SK-N-SH (cell line): Measurements from ENCODE around the gene SLC8A1. TPM values are rescaled to one million over a fixed set of nuclear protein-coding genes. Genes with fewer than 3 reads are reported as not detected.

Experiments
- CTCF ChIA-PET: fragments of 300-600, 350-600 bp; formaldehyde crosslinking; extraction: SDS; loops from one replicate; lab custom pipeline; 2021; lab: Yijun Ruan, JAX
- POLR2A ChIA-PET: fragments of 350-600 bp; sonication (Branson Sonifier 250); formaldehyde crosslinking; extraction: SDS; loops from one replicate; lab custom pipeline; 2020; ENCODE audit warnings: antibody characterized with exemption, inconsistent platforms; lab: Yijun Ruan, JAX
- DNase-seq: peaks from one replicate; pipeline ENCODE4 v3.0.0; 2012
- H2AFZ ChIP-seq: fragments of 200-600 bp; sonication (generic); 2 replicates; pipeline ENCODE4 v1.8.1; 2016; ENCODE audit warnings: antibody characterized with exemption, mild to moderate bottlenecking, low read depth
- H3F3A ChIP-seq: fragments of 200-600 bp; sonication (generic); replicated peaks from 2 replicates; pipeline ENCODE3; 2016; ENCODE audit warnings: antibody characterized with exemption, mild to moderate bottlenecking; ENCODE audit not compliant: insufficient read depth
- H3K27ac ChIP-seq, 2 experiments: fragments of 200-500 bp in 1 of 2; fragments of 200-600 bp in 1 of 2; sonication (Bioruptor generic) in 1 of 2; sonication (generic), shearing (Covaris generic) in 1 of 2; 2 replicates each; pipeline versions ENCODE4 v1.5.1 to v1.6.1; 2014 to 2016; ENCODE audit warnings: low read depth in 2 of 2, inconsistent platforms in 1 of 2, low read length in 1 of 2, mild to moderate bottlenecking in 1 of 2, mixed read lengths in 1 of 2
- H3K27me3 ChIP-seq: fragments of 200-600 bp; sonication (generic), shearing (Covaris generic); 2 replicates; pipeline ENCODE4 v1.6.1; 2016; ENCODE audit warnings: mixed run types; ENCODE audit not compliant: insufficient read depth
- H3K36me3 ChIP-seq, 2 experiments: fragments of 200-500 bp in 1 of 2; fragments of 200-600 bp in 1 of 2; sonication (Bioruptor generic) in 1 of 2; sonication (generic) in 1 of 2; replicated peaks in 1 of 2; 2 replicates each; pipeline versions ENCODE3 to v1.5.1; 2014 to 2016; ENCODE audit warnings: low read length in 1 of 2, mild to moderate bottlenecking in 1 of 2; ENCODE audit not compliant: insufficient read depth in 2 of 2, control insufficient read depth in 1 of 2
- H3K4me1 ChIP-seq, 2 experiments: fragments of 200-500 bp in 1 of 2; fragments of 200-600 bp in 1 of 2; sonication (Bioruptor generic) in 1 of 2; sonication (generic), shearing (Covaris generic) in 1 of 2; 2 replicates each; pipeline versions ENCODE4 v1.5.1 to v1.6.1; 2014 to 2016; ENCODE audit warnings: low read depth in 1 of 2, low read length in 1 of 2, mixed run types in 1 of 2; ENCODE audit not compliant: insufficient read depth in 2 of 2, control insufficient read depth in 1 of 2
- H3K4me2 ChIP-seq: fragments of 200-600 bp; sonication (generic), shearing (Covaris generic); 2 replicates; pipeline ENCODE4 v1.6.1; 2017; ENCODE audit warnings: mixed run types
- H3K4me3 ChIP-seq, 2 experiments: fragments of 200-500 bp in 1 of 2; fragments of 200-600 bp in 1 of 2; sonication (Bioruptor generic) in 1 of 2; sonication (generic), shearing (Covaris generic) in 1 of 2; 2 replicates each; pipeline versions ENCODE4 v1.5.1 to v1.8.1; 2014 to 2016; ENCODE audit warnings: low read depth in 2 of 2, inconsistent platforms in 1 of 2, low read length in 1 of 2, mild to moderate bottlenecking in 1 of 2, mixed read lengths in 1 of 2, moderate library complexity in 1 of 2
- H3K79me2 ChIP-seq: fragments of 200-600 bp; sonication (generic); 2 replicates; pipeline ENCODE4 v1.8.1; 2017; ENCODE audit warnings: mild to moderate bottlenecking; ENCODE audit not compliant: insufficient read depth
- H3K9ac ChIP-seq: fragments of 200-600 bp; sonication (generic); 2 replicates; pipeline ENCODE4 v1.6.1; 2017; ENCODE audit warnings: mixed run types
- H3K9me2 ChIP-seq: fragments of 200-600 bp; sonication (generic); 2 replicates; pipeline ENCODE4 v1.6.1; 2017; ENCODE audit warnings: mixed run types
- H3K9me3 ChIP-seq: fragments of 200-600 bp; sonication (generic); 2 replicates; pipeline ENCODE4 v1.6.1; 2017; ENCODE audit warnings: mixed run types, mild to moderate bottlenecking, moderate library complexity
- H4K20me1 ChIP-seq: fragments of 200-600 bp; sonication (generic); 2 replicates; pipeline ENCODE4 v1.6.1; 2017; ENCODE audit warnings: mild to moderate bottlenecking, mixed run types; ENCODE audit not compliant: insufficient read depth
- ELF1 ChIP-seq: IDR thresholded peaks from 2 replicates; pipeline ENCODE4 v1.4.0; 2012
- EP300 ChIP-seq, 2 experiments: IDR thresholded peaks; 2 replicates each; pipeline versions ENCODE4 v1.4.0 to v1.6.1; 2012; ENCODE audit warnings: borderline replicate concordance in 1 of 2, low read depth in 1 of 2, low read length in 1 of 2
- EZH2phosphoT487 ChIP-seq: fragments of 200-600 bp; sonication (generic); IDR thresholded peaks from 2 replicates; pipeline ENCODE4 v1.6.1; 2017; ENCODE audit warnings: low read depth, mixed run types, mild to moderate bottlenecking, antibody characterized with exemption, moderate library complexity, borderline replicate concordance
- FOXJ3 ChIP-seq: sonication (generic); formaldehyde crosslinking; IDR thresholded peaks from 2 replicates; pipeline ENCODE4 v1.5.1; 2020; ENCODE audit warnings: mild to moderate bottlenecking, missing genetic modification reagents
- GATA2 ChIP-seq: sonication (generic); formaldehyde crosslinking; IDR thresholded peaks from 2 replicates; pipeline ENCODE4 v1.5.0; 2020; ENCODE audit warnings: mild to moderate bottlenecking, missing genetic modification reagents
- JUND ChIP-seq: IDR thresholded peaks from 2 replicates; pipeline ENCODE4 v1.4.0; 2012
- MXI1 ChIP-seq: IDR thresholded peaks from 2 replicates; pipeline ENCODE4 v1.6.1; 2012; ENCODE audit warnings: mild to moderate bottlenecking, low read depth, low read length, improper control_type of control experiment
- RAD21 ChIP-seq: IDR thresholded peaks from 2 replicates; pipeline ENCODE4 v1.6.1; 2012; ENCODE audit warnings: mild to moderate bottlenecking, low read length
- TAF1 ChIP-seq: IDR thresholded peaks from 2 replicates; pipeline ENCODE4 v1.6.1; 2012; ENCODE audit warnings: low read depth, mild to moderate bottlenecking, low read length, moderate library complexity, borderline replicate concordance
- TCF12 ChIP-seq: IDR thresholded peaks from 2 replicates; pipeline ENCODE4 v1.4.0; 2012
- WGBS: methylation state at CpG from one replicate; pipeline ENCODE4 v1.1.6; 2017; ENCODE audit warnings: low lambda C conversion rate; 5-methylcytosine and 5-hydroxymethylcytosine counted together
- polyA plus RNA-seq, 3 experiments: library from polyadenylated mRNA; depleted of rRNA; stranded (reverse); fragments of >200 nt; gene quantifications; 2 replicates each; pipeline ENCODE4 v1.2.3, GENCODE V29; 2012
- TF ChIP-seq, protein P1 (sequence below): fragments of 150-350 bp; IDR thresholded peaks from 2 replicates; pipeline ENCODE4 v1.6.1; 2016; ENCODE audit warnings: mild to moderate bottlenecking, low read depth, low read length
- TF ChIP-seq, protein P2 (sequence below): fragments of 150-350 bp; IDR thresholded peaks from 2 replicates; pipeline ENCODE4 v1.6.1; 2017; ENCODE audit warnings: antibody characterized with exemption, low read length, low read depth, borderline replicate concordance
- TF ChIP-seq, protein P3 (sequence below): IDR thresholded peaks from 2 replicates; pipeline ENCODE4 v1.4.0; 2012; ENCODE audit warnings: low read depth
- TF ChIP-seq, protein P4 (sequence below): IDR thresholded peaks from 2 replicates; pipeline ENCODE4; 2012

The SLC8A1 gene
- polyA plus RNA-seq, 1 of the 3 experiments (the other 2 are of a cell fraction), result 3.2 TPM

DNA sequence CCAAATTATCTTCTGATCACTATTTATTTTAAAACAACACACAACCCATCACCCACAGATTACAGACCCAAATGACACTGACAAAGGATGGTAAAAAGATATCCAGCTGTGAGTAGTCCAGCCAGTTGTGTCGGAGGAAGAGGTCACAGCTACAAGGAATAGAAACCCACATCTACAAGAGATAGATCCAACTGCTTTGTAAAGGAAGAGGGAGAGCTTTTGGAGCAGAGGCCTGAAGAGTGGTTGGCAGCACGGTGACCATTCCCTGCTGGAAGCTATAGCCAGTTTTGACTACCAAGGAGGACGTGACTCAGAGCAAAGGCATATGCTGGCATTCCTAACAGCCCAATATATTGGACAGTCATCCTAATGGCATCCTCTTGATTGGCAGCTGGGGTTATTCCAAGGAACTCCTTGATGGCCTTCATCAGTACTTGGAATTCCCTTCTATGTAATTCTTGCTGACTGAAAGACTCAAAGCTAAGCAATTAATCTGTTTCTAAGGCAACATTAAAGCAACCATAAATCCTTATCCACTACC lies 17.1 kb downstream of the SLC8A1 start (continued):
- TF ChIP-seq, protein P1, sequence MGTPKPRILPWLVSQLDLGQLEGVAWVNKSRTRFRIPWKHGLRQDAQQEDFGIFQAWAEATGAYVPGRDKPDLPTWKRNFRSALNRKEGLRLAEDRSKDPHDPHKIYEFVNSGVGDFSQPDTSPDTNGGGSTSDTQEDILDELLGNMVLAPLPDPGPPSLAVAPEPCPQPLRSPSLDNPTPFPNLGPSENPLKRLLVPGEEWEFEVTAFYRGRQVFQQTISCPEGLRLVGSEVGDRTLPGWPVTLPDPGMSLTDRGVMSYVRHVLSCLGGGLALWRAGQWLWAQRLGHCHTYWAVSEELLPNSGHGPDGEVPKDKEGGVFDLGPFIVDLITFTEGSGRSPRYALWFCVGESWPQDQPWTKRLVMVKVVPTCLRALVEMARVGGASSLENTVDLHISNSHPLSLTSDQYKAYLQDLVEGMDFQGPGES, result no peak
- TF ChIP-seq EZH2phosphoT487 (no peak), RAD21 (no peak), MXI1 (no peak), ELF1 (peak; percentile 23; the same call in 1 of the 2 replicates), FOXJ3 (CRISPR knock-in tag) (no peak)
- TF ChIP-seq, protein P2, sequence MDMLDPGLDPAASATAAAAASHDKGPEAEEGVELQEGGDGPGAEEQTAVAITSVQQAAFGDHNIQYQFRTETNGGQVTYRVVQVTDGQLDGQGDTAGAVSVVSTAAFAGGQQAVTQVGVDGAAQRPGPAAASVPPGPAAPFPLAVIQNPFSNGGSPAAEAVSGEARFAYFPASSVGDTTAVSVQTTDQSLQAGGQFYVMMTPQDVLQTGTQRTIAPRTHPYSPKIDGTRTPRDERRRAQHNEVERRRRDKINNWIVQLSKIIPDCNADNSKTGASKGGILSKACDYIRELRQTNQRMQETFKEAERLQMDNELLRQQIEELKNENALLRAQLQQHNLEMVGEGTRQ, result no peak
- TF ChIP-seq, protein P3, sequence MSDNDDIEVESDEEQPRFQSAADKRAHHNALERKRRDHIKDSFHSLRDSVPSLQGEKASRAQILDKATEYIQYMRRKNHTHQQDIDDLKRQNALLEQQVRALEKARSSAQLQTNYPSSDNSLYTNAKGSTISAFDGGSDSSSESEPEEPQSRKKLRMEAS, result peak; percentile 73; the same call in 1 of the 2 replicates

DNA sequence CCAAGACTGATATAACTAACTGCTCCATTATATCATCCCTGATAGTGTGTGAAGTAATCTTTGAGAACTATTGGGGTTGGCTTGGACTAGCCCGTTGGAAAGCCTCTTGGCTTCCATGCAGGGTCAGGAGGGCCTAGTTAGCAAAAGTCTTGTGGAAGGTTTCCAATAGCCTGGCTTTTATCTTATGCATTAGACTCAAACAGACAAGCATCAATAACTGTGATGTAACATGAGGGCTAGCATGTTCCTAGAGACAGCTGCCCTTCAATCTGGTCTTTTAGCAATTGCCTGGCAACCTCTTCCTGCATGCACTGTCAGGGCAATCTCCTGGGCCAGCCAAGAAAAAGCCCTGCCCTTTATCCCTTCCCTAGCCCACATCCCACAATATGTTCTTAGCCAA lies 18.2 kb downstream of the SLC8A1 start:
- peak overlapping the region; percentile 57; the same call in 1 of the 2 replicates for H3K9ac ChIP-seq
- peaks cover 45% of the 10 kb centered on the region for H3K79me2 ChIP-seq
- H3K9me3 ChIP-seq, result no peaks in the 10 kb centered on the region
- H3K27me3 ChIP-seq, result no peaks in the 10 kb centered on the region
- H3F3A ChIP-seq, result peaks cover 21% of the 10 kb centered on the region
- H4K20me1 ChIP-seq, result no peaks in the 10 kb centered on the region
- CTCF ChIA-PET, result interaction anchor here (1.1 to 10.9 kb wide), 3 partner anchors 12 to 20 kb away, joined by 3 to 71 read pairs (median 3); partner anchors contain the start of gene SLC8A1
- peak overlapping the region; percentile 54 to 94; a peak in 3 of 4 replicates for H3K27ac ChIP-seq
- 21% methylated on average over 1 of the region's 1 CpG for WGBS
- TF ChIP-seq ELF1 (no peak), GATA2 (CRISPR knock-in tag) (peak; percentile 29; the same call in 1 of the 2 replicates), TAF1 (no peak), JUND (no peak), EP300 (IDR thresholded peaks at IDR 0.05; ENCODE audit: borderline replicate concordance in 1 of 2, low read depth in 1 of 2, low read length in 1 of 2) (0 out of 4 replicates have a peak, but pooled peaks of 1 of the 2 experiments have one; percentile 21), TCF12 (peak; percentile 53)
- TF ChIP-seq, protein P2, result no peak
- TF ChIP-seq, protein P4, sequence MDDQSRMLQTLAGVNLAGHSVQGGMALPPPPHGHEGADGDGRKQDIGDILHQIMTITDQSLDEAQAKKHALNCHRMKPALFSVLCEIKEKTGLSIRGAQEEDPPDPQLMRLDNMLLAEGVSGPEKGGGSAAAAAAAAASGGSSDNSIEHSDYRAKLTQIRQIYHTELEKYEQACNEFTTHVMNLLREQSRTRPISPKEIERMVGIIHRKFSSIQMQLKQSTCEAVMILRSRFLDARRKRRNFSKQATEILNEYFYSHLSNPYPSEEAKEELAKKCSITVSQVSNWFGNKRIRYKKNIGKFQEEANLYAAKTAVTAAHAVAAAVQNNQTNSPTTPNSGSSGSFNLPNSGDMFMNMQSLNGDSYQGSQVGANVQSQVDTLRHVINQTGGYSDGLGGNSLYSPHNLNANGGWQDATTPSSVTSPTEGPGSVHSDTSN, result peak; percentile 61; the same call in 1 of the 2 replicates
- TF ChIP-seq, all 33 proteins: peak for 4
- H3K9me2 ChIP-seq, result no peaks in the 10 kb centered on the region
- H3K4me3 ChIP-seq, result no peak overlapping the region
- peak overlapping the region; percentile 56 for H3K4me2 ChIP-seq
- no peaks in the 10 kb centered on the region for H3K36me3 ChIP-seq
- H3K4me1 ChIP-seq, result peaks cover 20 to 40% of the 10 kb centered on the region in 2 experiments
- no peak overlapping the region for H2AFZ ChIP-seq
- DNase-seq, result no peak
- POLR2A ChIA-PET, result no interaction called here
